NCI-H774 (cell line): ENCODE measurements around the gene NSMCE4A.
"Not testable (repeated sequence)": the region's sequence is repeated elsewhere in the genome, so short reads cannot be mapped to it uniquely, and the experiment has no call there.

Source experiments
- DNase-seq: peaks from one replicate; lab custom pipeline; 2025; lab: John Stamatoyannopoulos, UW

Gene NSMCE4A

DNA sequence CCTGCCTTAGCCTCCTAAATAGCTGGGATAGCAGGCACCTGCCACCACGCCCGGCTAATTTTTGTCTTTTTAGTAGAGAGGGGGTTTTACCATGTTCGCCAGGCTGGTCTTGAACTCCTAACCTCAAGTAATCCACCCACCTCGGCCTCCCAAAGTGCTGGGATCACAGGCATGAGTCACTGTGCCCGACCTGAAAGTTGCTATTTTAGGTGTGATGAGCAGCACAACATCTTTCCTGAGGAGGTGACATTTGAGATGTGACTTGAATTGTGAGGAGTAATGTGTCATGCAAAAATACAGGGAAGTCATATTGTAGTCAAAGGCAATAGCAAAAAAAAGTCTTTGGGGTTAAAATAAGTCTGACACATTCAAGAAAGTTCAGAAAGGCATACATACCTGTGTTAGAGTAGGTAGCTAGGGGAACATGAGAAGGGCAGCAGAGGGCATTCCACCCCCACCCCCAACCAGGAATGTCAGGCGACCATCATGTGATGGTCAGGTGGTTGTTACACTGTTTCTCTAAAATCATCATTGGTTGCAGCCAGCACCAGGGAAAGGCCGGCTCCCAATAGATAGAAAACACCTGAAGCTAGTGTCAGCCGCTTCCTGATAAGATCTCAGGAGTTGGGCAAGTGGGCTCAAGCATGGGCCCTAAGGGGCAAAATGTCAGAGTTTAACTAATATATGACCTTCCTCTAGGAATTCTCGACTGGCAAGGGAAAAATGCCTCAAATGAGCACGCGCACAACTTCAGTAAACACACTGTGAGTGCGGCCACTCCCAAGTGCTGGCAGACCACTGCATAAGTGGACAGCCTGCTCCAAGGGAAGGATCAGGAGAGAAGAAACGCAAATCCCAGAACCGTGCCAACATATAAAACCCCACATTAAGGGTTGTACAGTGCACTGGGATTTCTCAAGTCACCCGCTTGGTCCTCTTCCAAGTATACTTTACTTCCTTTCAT is 13.6 kb upstream of the NSMCE4A start, which contains the start of gene TACC2:
TACC2 (plus strand) TSS at position 803 of the 964 bp plus-strand sequence. CDS start 32,819 bp downstream, outside the sequence.
- no peak for DNase-seq

DNA sequence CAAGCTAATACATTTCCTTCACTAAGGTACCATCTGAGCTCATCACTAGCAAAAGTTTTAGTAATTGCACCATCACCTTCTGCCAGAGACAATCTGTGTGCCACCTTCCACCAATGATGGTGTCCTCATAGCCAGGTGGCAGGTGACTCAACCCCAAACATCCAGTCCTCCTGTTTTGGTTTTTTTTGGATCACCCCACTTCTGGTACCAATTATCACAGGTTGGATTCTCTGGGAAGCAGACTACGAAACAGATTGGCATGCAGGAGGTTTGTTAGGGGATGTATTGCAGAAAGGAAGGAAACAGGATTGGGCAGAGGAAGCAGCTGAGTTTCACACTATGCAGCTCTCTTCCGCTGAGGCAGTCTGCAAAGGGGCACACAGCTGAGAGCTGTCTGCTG is 9.4 kb upstream of the NSMCE4A start:
- no peak for DNase-seq

- no peak for DNase-seq
Measured at GRCh38 chr10:121983852-121984251, 8.8 kb upstream of the NSMCE4A start.

DNA sequence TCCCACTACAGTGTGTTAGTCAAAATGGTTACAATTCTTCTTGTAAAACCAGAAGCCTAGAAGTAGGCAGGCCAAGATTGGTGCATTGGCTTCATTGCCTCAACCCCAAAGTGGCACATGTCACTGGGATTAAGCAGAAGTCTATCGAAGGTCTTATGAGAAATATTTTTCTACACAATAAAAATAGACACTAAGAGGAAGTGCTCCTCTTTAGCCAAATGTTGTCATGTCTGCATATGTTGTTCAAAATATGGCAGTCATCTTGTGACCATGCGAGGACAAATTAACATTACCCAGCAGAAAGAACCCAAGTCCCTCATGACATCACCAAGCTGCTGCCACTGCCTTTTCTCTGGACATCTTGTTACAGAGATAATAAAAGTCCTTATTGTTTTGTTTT is 6.3 kb upstream of the NSMCE4A start:
- no peak for DNase-seq

- DNase-seq: no peak
Measured at GRCh38 chr10:121978511-121978910, 3.5 kb upstream of the NSMCE4A start.

DNA sequence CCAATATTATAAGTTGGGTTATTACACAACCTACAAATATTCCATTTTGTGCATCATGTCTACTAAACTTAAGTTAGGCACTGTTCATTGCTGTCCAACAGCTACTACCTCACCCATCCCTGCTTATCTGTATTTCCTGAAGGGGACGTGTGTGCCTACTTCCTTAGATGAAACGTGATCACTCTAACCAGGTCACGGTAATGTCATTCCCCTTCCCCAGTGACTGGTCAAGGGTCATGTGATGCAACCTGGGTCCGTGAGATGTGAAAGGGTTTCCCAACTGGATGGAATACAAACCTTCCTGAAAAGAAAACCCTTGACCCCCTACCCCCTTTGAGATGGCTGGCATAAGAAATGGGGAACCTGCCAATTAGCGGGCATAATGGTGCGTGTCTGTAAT is 1.6 kb upstream of the NSMCE4A start:
- DNase-seq: no peak

DNA sequence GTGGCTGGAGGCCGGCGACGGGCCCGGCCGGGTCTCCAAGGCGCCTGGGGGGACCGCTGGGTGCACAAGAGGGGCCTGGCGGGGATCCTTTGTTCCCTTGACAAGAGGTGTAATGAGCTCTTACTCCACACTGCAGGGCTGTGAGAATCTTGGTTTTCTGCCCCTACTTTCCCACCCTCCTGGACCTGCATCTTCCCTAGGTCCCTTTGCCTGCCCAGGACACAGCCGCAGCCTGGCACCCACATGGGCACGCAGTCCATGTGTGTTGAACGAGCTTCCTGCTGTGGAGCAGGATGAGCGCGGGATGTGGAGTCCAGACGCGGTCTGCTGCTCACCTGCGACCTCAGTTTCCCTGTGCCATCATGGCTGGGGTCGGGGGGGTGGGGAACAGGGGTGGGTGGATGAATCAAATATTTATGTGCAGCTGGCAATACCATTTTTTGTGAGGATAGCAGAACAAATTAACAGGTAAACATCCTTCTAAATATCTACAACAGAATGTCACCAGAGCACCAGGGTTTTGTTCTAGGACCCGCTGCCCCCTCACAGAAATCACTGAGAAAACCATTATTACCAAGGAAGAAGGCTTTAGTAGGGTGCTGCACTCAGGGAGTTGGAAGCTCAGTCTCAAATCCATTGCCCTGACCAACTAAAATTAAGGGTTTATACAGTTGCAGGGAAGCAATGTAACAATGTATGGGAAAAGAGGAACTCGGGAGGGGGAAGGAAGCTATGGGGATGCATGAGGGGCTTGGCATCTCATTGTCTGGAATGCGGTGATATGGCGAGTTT is 474 bp upstream of the NSMCE4A start:
- DNase-seq: no peak

DNA sequence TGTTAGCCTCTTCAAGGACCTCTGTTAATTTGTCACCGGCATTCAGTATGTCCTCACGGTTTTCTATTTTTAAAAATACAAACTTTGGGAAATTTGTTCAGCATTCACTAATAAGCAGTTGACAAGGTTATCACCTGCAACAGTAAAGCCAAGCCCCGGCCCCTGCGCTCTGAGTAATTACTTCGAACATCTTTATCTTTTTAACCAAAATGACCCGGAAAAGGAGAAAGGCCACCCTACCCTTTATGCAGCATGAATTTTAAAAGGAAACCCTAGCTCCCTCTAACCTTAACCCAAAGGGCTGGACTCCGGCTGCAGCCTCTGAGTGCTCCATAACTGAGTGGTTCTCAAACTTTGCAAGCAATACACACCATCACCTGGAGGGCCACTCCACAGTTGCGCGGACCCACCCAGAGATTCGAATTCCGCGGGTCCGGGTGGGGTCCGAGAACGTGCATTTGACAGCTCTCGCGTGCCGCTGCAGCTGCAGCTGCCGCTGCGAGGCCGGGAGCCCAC is 940 bp downstream of the NSMCE4A start:
- no peak for DNase-seq

- DNase-seq: not testable (repeated sequence)
Measured at GRCh38 chr10:121969086-121969485, 5.9 kb downstream of the NSMCE4A start.

DNA sequence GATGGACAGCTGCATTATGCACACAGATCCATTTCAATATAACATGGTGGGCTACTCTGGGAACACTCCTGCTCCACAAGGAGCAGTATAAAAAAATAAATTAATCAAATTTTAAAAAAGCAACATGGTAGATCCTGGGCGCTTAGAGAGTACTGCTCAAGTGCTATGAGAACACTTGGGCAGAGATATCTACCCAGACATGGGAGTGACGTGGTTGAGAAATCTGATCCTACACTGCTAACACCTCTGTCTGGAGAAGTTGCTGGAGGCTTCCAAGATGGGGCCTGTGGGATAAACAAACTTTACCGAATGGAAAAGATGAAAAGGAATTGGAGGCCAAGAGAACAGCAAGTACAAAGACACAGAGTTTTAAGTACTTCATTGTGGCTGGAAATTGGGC is 9.0 kb downstream of the NSMCE4A start:
- no peak for DNase-seq

DNA sequence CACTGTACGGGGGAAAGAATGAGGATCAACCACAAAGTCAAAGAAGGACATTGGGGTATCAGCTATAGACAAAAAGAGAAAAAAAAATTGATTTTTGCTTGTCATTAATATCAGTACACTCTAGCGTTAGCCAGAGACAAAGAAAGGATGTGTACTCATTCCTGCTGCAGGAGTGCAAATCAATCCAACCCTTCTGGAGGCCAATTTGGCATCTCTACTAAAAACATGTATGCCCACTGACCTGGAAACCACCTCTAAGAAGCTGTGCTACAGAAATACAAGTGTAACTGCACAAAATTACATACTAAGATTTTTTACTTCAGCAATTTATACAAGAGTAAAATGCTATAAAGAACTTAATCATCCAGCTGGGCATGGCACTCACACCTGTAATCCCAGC is 13.6 kb downstream of the NSMCE4A start:
- DNase-seq: no peak

GRCh38 chr10:121959671-121960070 is 15.3 kb downstream of the NSMCE4A start:
- no peak for DNase-seq

DNA sequence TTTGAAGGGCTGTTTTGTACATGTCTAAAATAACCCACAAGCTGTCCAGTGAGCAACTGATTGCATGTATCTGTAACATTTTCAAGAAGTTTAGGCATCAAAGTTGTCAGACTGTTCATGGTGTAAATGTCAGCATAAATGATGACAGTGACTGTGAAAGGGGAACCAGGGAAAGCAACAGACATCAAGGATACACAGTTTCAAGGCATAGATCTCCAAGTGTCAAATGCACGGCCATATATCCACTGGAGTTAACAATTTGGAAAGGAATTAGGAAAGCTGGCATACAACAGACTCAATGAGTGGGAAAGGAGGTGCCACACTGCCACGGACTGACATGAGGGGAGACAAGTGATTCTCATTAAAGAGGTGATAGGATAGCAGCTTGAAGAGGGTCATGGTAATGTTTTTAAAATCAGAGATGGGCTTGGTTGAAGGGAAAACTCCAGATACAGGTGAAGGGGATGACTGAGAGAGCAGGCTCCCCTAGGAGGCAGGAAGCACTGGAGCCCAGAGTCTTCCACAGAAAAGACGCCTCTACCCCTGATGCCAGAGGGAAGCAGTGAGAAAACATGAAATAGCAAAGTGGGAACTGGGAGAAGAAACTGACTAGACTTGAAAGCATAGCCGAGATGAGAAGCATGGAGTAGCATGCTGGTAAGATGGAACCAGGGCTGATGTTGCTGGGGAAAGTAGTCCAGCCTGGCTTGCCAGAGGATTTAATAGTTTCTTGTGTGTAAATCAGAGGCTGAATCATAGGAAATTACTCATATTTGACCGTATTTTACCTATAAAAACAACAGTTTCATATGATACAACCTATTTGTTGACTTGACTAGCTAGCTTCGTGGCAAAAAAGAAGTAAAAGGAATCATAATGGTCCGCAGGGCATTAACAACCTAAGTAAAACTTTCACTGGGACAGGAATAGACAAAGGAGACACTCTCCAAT is 18.6 kb downstream of the NSMCE4A start:
- no peak for DNase-seq

DNA sequence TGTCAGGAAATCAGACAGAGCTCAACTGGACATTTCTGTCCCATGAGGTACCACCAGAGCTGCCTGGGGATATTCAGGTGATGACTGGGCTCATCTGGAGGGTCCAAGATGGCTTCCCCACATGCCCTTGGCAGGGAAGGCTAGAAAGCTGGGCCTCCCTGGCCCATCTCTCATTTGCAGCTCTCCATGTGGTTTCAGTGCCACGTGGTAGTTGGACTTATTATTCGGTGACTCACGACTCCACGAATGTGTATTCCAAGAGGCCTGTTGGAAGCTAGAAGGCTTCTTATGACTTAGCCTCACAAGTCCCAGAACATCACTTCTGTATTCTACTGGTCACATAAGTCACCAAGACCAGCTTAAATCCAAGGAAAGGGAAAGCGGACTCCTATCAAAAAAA is 22.8 kb downstream of the NSMCE4A start:
- DNase-seq: no peak

- DNase-seq: no peak
Measured at GRCh38 chr10:121949451-121949850, 25.6 kb downstream of the NSMCE4A start.

DNA sequence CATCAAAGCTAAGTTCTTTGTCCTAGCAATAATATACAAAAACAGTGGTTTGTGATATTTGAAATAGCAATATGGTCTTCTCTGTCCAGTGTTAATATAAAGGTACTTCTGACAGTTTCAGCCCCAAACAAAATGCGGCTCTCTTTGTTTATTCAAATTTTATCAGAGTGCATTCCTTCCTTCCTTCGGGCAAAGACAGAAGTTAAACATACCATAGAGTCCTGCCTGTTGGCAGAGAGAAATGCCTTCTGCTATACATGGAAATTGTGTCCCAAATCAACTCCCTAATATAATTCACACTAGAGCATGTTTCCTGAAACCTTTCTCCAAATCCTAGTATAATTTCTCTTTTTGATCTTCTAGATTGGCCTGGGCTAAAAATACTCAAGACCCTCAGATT is 26.0 kb downstream of the NSMCE4A start:
- no peak for DNase-seq

DNA sequence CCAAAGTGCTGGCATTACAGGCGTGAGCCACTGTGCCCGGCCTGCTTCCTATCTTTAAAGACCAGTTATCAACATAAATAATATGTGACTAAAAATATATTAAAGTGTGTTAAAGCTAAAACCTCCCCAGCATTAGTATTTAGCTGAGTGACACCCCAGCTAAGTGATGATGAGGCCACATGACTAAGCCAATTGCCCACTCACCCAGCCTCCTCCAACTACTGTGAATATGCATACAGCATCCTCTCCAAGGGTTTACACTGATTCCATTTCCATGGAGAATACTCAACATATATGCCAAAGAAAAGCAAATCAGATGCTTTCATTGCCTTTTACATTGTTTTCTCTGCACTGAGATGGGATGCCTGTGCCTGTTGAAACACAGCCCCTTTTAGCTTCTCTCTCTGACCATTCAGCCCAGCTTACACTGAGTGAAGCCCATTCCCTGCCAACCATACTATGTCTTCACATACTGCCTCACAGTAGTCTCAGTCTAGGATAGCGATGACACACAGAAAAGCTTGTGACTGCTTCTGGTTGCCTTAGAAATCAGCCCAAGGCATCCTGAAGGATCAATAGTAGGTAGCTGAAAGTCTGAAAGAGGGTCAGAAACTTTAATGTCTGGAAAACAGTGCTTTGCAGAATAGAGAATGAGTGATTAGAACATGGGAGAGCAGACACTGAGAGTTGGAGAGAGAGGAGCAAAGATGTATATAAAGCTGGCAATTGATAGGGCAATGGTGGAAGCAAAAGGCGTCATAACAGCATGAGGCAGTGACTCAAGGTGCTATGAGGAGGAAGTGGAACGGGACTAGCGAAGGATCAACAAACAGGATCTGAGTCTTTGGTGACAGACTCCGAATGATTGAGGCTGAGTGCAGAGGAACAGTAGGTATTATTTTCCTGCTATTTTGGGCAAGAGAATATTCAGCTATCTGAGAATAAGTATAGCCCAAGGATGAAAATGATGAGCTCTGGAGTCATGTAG is 27.4 kb downstream of the NSMCE4A start:
- DNase-seq: no peak

- DNase-seq: no peak
Measured at GRCh38 chr10:121942749-121943416, 32.1 kb downstream of the NSMCE4A start.

- DNase-seq: no peak
Measured at GRCh38 chr10:121941532-121941931, 33.5 kb downstream of the NSMCE4A start.

GRCh38 chr10:121936295-121936694 is 38.7 kb downstream of the NSMCE4A start:
- DNase-seq: no peak
